Stimulated activated CD4-positive, alpha-beta T cell treated with anti-CD3 and anti-CD28 coated beads, Interleukin-1b, Interleukin-23, amount 100 ng/mL, for 1 hour (primary cell): ENCODE data around the gene CX3CL1.
"Not testable (repeated sequence)": the region's sequence is repeated elsewhere in the genome, so short reads cannot be mapped to it uniquely, and the experiment has no call there.

Source experiments
- DNase-seq, 2 donors: peaks; one replicate each; pipeline ENCODE4 v3.0.0-alpha.2; 2020; ENCODE audit warnings: low read depth in 2 of 2

CX3CL1 gene

DNA sequence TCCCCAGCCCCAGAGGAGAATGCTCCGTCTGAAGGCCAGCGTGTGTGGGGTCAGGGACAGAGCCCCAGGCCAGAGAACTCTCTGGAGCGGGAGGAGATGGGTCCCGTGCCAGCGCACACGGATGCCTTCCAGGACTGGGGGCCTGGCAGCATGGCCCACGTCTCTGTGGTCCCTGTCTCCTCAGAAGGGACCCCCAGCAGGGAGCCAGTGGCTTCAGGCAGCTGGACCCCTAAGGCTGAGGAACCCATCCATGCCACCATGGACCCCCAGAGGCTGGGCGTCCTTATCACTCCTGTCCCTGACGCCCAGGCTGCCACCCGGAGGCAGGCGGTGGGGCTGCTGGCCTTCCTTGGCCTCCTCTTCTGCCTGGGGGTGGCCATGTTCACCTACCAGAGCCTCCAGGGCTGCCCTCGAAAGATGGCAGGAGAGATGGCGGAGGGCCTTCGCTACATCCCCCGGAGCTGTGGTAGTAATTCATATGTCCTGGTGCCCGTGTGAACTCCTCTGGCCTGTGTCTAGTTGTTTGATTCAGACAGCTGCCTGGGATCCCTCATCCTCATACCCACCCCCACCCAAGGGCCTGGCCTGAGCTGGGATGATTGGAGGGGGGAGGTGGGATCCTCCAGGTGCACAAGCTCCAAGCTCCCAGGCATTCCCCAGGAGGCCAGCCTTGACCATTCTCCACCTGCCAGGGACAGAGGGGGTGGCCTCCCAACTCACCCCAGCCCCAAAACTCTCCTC lies 10.4 kb downstream of the CX3CL1 start:
- DNase-seq: no peak

DNA sequence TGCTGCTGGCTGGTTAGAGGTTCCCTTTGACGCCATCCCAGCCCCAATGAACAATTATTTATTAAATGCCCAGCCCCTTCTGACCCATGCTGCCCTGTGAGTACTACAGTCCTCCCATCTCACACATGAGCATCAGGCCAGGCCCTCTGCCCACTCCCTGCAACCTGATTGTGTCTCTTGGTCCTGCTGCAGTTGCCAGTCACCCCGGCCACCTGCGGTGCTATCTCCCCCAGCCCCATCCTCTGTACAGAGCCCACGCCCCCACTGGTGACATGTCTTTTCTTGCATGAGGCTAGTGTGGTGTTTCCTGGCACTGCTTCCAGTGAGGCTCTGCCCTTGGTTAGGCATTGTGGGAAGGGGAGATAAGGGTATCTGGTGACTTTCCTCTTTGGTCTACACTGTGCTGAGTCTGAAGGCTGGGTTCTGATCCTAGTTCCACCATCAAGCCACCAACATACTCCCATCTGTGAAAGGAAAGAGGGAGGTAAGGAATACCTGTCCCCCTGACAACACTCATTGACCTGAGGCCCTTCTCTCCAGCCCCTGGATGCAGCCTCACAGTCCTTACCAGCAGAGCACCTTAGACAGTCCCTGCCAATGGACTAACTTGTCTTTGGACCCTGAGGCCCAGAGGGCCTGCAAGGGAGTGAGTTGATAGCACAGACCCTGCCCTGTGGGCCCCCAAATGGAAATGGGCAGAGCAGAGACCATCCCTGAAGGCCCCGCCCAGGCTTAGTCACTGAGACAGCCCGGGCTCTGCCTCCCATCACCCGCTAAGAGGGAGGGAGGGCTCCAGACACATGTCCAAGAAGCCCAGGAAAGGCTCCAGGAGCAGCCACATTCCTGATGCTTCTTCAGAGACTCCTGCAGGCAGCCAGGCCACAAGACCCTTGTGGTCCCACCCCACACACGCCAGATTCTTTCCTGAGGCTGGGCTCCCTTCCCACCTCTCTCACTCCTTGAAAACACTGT lies 11.3 kb downstream of the CX3CL1 start:
- no peak for DNase-seq

DNA sequence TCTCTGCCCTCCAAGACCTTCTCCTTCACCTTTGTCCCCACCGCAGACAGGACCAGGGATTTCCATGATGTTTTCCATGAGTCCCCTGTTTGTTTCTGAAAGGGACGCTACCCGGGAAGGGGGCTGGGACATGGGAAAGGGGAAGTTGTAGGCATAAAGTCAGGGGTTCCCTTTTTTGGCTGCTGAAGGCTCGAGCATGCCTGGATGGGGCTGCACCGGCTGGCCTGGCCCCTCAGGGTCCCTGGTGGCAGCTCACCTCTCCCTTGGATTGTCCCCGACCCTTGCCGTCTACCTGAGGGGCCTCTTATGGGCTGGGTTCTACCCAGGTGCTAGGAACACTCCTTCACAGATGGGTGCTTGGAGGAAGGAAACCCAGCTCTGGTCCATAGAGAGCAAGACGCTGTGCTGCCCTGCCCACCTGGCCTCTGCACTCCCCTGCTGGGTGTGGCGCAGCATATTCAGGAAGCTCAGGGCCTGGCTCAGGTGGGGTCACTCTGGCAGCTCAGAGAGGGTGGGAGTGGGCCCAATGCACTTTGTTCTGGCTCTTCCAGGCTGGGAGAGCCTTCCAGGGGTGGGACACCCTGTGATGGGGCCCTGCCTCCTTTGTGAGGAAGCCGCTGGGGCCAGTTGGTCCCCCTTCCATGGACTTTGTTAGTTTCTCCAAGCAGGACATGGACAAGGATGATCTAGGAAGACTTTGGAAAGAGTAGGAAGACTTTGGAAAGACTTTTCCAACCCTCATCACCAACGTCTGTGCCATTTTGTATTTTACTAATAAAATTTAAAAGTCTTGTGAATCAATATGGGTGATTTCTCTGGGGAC lies 12.2 kb downstream of the CX3CL1 start:
- no peak for DNase-seq

GRCh38 chr16:57385083-57385482 lies 12.8 kb downstream of the CX3CL1 start:
- DNase-seq: no peak

GRCh38 chr16:57386381-57386951 lies 14.2 kb downstream of the CX3CL1 start:
- DNase-seq: no peak

- DNase-seq: no peak
These were observed 15.5 kb downstream of the CX3CL1 start for GRCh38 chr16:57387598-57388354.

DNA sequence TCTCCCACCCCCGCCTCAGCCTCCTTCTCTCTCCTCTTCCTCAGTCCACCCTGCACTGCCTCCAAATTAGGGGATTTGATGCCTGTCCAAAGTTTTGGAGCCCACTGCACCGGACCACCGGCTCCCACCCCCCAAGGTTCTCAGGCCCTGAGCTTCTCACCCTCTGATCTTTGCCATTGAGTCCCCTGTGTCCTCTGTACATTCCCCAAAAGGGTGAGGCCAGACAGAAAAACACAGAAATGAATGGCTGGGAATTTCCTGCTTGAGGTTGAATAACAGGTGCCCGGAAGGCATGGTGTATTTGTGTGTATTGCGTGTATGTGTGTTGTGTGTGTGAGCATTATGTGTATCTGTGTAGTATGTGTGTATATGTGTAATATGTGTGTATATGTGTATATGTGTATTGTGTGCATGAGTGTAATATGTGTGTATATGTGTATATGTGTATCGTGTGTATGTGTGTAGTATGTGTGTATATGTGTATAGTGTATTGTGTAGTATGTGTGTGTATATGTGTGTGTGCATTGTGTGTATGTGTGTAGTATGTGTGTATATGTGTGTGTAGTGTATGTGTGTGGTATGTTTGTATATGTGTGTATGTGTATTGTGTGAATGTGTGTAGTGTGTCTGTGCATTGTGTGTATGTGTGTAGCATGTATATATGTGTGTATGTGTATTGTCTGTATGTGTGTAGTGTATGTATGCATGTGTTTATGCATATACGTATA lies 16.2 kb downstream of the CX3CL1 start:
- no peak for DNase-seq

GRCh38 chr16:57389087-57389468 lies 16.8 kb downstream of the CX3CL1 start:
- no peak for DNase-seq

DNA sequence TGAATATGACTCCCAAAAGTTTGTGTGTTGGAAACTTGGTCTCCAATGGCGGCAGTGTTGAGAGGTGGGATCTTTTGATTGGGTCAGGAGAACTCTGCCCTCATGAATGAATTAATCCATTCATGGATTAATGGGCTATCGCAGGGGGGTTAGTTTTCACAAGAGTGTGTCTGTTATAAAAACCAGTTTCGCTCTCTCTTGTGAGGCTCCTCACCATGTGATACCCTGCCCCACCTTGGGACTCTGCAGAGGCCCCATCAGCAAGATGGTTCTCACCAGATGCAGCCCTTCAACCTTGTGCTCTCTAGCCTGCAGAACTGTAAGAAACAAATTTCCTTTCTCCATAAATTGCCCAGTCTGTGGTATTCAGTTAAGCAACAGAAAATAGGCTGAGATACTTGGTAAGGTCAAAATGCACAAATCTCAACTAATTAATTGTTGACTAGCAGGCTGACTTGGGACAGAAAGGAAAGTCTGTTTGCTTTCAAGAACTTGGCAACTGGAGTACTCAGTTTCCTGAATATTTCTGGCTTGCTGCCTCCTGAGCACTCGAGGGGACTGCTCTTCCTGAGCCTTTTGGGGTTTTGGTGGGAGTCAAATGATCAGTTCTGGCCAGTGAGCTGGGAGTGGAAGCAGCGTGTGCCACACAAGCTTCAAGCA lies 18.5 kb downstream of the CX3CL1 start:
- no peak for DNase-seq

DNA sequence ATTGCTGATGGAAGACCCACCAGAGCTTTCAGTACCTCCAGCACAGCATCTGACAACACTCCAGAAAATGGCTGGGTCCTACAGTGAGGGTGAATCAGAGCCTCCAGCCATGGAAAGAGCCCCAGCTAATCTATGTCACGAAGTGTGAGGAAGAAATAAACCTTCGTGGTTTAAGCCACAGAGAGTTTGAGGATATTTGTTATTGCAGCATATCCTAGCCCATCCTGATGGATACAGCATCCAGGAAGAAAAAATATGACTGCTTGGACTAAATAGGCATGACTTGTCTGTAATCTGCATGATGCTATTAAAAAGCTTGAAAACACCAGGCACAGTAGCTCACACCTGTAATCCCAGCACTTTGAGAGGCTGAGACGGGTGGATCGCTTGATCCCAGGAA lies 19.0 kb downstream of the CX3CL1 start:
- no peak for DNase-seq

- DNase-seq: no peak
These were observed 19.4 kb downstream of the CX3CL1 start for GRCh38 chr16:57391708-57392107.

GRCh38 chr16:57392694-57393093 lies 20.4 kb downstream of the CX3CL1 start:
- no peak for DNase-seq

DNA sequence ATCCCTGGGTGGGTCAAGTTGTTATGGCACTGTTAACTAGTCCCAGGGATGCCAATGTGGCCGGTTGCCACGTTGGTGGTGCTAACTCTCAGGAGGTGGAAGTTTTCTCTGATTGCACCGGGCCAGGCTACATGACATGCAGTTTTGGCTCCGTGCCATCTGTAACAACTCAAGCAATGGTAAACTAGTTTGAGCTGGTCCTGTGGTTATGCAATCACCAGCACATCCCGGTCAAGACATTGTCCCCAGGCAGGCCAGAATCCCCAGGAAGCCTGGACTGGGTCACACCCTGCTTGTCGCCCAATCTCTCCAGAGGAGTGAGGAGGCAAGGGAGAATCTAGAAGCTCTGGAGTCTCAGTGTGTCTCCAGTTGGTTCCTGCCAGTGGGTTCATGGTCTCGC lies 22.2 kb downstream of the CX3CL1 start:
- no peak for DNase-seq

DNA sequence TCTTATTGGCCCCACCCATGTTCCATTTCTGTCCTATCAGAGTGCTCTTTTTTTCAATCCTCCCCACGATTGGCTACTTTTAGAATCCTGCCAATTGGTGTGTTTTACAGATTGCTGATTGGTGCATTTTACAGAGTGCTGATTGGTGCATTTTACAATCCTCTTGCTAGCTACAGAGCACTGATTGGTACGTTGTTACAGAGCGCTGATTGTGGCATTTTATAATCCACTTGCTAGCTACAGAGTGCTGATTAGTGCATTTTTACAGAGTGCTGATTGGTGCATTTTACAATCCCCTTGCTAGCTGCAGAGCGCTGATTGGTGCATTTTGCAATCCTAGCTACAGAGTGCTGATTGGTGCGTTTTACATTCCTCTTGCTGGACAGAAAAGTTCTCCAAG lies 22.7 kb downstream of the CX3CL1 start:
- DNase-seq: no peak

GRCh38 chr16:57396786-57397185 lies 24.5 kb downstream of the CX3CL1 start:
- no peak for DNase-seq

- DNase-seq: not testable (repeated sequence)
These were observed 25.2 kb downstream of the CX3CL1 start for GRCh38 chr16:57397493-57397892.

DNA sequence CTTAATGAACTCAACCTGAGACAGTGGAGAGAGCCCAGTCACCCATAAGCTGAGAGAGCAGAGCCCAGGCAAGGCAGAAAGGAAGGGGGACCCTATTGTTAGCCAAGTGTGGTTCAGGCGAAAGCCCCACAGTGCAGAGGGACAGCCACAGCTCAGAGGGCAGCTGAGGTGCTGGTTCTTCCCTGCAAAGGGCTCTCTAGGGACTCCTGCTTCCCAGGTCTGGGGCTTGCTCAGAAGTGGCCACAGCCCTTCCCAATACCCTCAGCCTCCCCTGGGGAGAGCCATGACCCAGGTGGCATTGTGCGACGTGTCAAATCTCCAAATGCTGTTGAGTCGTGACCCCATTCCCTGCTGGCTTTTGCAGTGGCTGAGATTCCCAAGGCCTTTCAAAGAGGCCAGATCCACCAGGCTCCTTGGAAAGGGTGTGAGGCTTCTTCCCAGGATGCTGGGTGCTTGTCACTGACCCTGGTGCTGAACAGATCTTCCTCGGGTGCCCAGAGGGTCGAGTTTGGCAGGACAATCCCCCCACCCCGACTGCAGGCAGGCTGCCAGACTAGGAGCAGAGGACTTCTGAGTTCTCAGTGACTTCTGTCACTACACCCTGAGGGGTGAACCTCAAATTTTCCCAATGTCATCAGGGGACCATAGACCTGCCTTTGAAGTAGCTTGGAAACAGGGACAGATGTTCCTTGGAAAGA lies 29.8 kb downstream of the CX3CL1 start:
- no peak for DNase-seq

DNA sequence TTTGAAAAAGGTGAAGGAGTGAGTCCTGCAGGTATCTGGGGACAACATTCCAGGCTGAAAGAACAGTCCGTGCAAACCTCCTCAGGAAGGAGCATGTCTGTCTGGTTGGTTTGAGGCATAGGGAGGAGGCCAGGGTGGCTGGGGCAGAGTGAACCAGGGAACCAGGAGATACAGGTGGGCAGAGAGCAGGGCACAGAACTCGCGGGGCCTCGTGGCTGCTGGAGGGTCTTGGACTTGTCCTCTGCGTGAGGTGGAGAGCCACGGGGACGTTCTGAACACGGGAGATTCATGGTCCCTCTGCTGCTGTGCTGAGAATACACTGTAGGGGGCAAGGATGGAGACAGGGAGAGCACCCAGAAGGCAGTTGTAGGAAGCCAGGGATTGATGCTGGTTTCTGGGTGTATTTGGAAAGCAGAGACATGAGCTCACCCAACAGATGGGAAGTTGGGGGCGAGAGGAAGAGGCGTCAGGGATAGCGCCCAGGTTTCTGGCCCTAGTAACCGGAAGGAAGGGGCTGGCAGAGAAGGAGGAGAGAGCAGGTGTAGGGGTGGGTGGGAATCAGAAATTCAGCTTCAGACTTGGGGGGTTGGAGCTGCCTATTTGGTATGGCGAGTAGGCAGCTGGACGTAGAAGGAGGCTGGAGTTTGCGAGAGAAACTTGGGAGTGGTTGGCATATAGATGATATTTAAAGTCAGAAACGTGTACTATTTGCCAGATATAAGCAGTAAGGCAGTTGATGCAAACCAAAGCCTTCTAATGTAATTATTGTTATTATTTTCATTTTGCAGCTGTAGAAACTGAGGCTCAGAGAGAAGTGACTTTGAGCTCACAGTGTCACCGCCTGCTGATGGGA lies 31.9 kb downstream of the CX3CL1 start, which contains the start of gene CCL17:
CCL17 (plus strand) TSS at position 803 of the 853 bp plus-strand sequence. CDS start 9,166 bp downstream, outside the sequence.
- DNase-seq: no peak
